ENCODE results near the gene CYB561D1. TPM values are rescaled to one million over a fixed set of nuclear protein-coding genes. Genes with fewer than 3 reads are reported as not detected.

CYB561D1 gene
- total RNA-seq, 1 experiment from 2014 or later: 5.7 TPM

DNA sequence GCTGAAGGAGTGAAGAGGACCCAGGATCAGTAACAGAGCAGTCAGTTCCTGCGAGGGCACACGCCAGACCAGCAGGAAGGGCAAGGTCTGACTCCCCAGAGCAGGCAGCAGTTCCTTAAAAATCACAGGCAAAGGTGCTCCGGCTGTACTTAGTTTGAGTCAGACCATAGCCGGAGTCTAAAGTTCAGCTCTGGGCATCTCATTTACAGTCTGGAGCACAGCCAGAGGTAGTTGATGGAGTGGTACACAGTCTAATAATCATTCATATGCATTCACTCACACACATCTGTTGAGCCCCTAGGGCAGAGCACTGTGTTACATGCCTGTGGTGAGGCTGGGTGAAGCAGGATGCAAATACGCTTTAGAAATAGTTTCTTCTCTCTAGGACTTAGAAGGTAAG lies 23.0 kb downstream of the CYB561D1 start:
- no peak for DNase-seq (ENCODE audit: low spot score)
- no TSS peak for BruUV-seq (replicated peaks)
- H3K27me3 ChIP-seq (replicated peaks; ENCODE audit: insufficient read depth, low read depth, low read length, poor library complexity): no peaks in the 10 kb centered on the region
- H3K4me3 ChIP-seq (ENCODE audit: low read depth, low read length, poor library complexity, severe bottlenecking): no peak overlapping the region
- no peak overlapping the region for H3K27ac ChIP-seq (ENCODE audit: low read depth, low read length, poor library complexity, severe bottlenecking)
- POLR2A ChIA-PET (ENCODE audit: low non-redundant PET): no interaction called here
- no peaks in the 10 kb centered on the region for H3K36me3 ChIP-seq (ENCODE audit: insufficient read depth, low read length, poor library complexity, severe bottlenecking)
- H3K4me1 ChIP-seq (ENCODE audit: insufficient read depth, low read length, poor library complexity, severe bottlenecking): no peaks in the 10 kb centered on the region
- TF ChIP-seq EZH2 (IDR thresholded peaks at IDR 0.05; ENCODE audit: borderline replicate concordance, low read depth, low read length, poor library complexity, severe bottlenecking): no peak
- TF ChIP-seq, protein P1, sequence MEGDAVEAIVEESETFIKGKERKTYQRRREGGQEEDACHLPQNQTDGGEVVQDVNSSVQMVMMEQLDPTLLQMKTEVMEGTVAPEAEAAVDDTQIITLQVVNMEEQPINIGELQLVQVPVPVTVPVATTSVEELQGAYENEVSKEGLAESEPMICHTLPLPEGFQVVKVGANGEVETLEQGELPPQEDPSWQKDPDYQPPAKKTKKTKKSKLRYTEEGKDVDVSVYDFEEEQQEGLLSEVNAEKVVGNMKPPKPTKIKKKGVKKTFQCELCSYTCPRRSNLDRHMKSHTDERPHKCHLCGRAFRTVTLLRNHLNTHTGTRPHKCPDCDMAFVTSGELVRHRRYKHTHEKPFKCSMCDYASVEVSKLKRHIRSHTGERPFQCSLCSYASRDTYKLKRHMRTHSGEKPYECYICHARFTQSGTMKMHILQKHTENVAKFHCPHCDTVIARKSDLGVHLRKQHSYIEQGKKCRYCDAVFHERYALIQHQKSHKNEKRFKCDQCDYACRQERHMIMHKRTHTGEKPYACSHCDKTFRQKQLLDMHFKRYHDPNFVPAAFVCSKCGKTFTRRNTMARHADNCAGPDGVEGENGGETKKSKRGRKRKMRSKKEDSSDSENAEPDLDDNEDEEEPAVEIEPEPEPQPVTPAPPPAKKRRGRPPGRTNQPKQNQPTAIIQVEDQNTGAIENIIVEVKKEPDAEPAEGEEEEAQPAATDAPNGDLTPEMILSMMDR (conservative IDR thresholded peaks at IDR 0.05; ENCODE audit: low read depth, low read length): no peak
- intact Hi-C loops (cut with micrococcal nuclease; ENCODE audit: unreplicated experiment): no loop called here
- CTCF ChIA-PET: no interaction called here
- H3K9me3 ChIP-seq (ENCODE audit: low read depth, low read length, poor library complexity, severe bottlenecking): no peaks in the 10 kb centered on the region

DNA sequence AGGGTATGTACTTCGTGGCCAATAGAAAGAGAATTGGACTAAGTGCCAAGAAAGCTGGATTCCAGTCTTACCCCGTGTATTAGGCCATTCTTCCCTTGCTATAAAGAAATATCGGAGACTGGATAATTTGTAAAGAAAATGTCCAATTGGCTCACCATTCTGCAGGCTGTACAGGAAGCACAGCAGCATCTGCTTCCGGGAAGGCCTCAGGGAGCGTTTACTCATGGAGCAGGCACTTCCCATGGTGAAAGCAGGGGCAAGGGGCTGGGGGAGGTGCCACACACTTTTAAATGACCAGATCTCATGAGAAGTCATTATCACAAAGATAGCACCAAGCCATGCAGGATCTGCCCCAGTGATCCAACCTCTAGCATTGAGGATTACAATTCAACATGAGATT lies 23.4 kb downstream of the CYB561D1 start:
- DNase-seq (ENCODE audit: low spot score): no peak
- BruUV-seq (replicated peaks): no TSS peak
- Histone ChIP-seq H3K36me3 (ENCODE audit: insufficient read depth, low read length, poor library complexity, severe bottlenecking) (no peaks in the 10 kb centered on the region), H3K4me1 (ENCODE audit: insufficient read depth, low read length, poor library complexity, severe bottlenecking) (no peaks in the 10 kb centered on the region), H3K4me3 (ENCODE audit: low read depth, low read length, poor library complexity, severe bottlenecking) (no peak overlapping the region), H3K27me3 (replicated peaks; ENCODE audit: insufficient read depth, low read depth, low read length, poor library complexity) (no peaks in the 10 kb centered on the region), H3K9me3 (ENCODE audit: low read depth, low read length, poor library complexity, severe bottlenecking) (no peaks in the 10 kb centered on the region), H3K27ac (ENCODE audit: low read depth, low read length, poor library complexity, severe bottlenecking) (no peak overlapping the region)
- ChIA-PET CTCF (no interaction called here), POLR2A (ENCODE audit: low non-redundant PET) (no interaction called here)
- intact Hi-C loops (cut with micrococcal nuclease; ENCODE audit: unreplicated experiment): no loop called here
- TF ChIP-seq, protein P1 (conservative IDR thresholded peaks at IDR 0.05; ENCODE audit: low read depth, low read length): no peak

GRCh38 chr1:109521002-109521951 lies 27.4 kb downstream of the CYB561D1 start:
- H3K27me3 ChIP-seq (replicated peaks; ENCODE audit: insufficient read depth, low read depth, low read length, poor library complexity): no peaks in the 10 kb centered on the region
- no peak overlapping the region for H3K27ac ChIP-seq (ENCODE audit: low read depth, low read length, poor library complexity, severe bottlenecking)
- H3K9me3 ChIP-seq (ENCODE audit: low read depth, low read length, poor library complexity, severe bottlenecking): no peaks in the 10 kb centered on the region
- H3K36me3 ChIP-seq (ENCODE audit: insufficient read depth, low read length, poor library complexity, severe bottlenecking): no peaks in the 10 kb centered on the region
- ChIA-PET CTCF (no interaction called here), POLR2A (ENCODE audit: low non-redundant PET) (no interaction called here)
- no peaks in the 10 kb centered on the region for H3K4me1 ChIP-seq (ENCODE audit: insufficient read depth, low read length, poor library complexity, severe bottlenecking)
- TF ChIP-seq, protein P1 (conservative IDR thresholded peaks at IDR 0.05; ENCODE audit: low read depth, low read length): no peak
- TF ChIP-seq EZH2 (IDR thresholded peaks at IDR 0.05; ENCODE audit: borderline replicate concordance, low read depth, low read length, poor library complexity, severe bottlenecking): no peak
- intact Hi-C loops (cut with micrococcal nuclease; ENCODE audit: unreplicated experiment): no loop called here
- no TSS peak for BruUV-seq (replicated peaks)
- H3K4me3 ChIP-seq (ENCODE audit: low read depth, low read length, poor library complexity, severe bottlenecking): no peak overlapping the region
- DNase-seq (ENCODE audit: low spot score): no peak
